SJSA1 (cell line): ENCODE data around the gene MRPL55. TPM values are rescaled to one million over a fixed set of nuclear protein-coding genes. Genes with fewer than 3 reads are reported as not detected.

Experiments used
- DNase-seq, 2 experiments: peaks; one replicate each; pipeline ENCODE4 v3.0.0-alpha.2; 2015 to 2020; ENCODE audit warnings: low spot score in 2 of 2, low read depth in 1 of 2
- H3K27ac ChIP-seq: fragments of 250-450 bp; sonication (Bioruptor Pico); 2 replicates; pipeline ENCODE4 v1.5.1; 2020; ENCODE audit warnings: mild to moderate bottlenecking, moderate library complexity
- H3K27me3 ChIP-seq: fragments of 250-450 bp; sonication (Bioruptor Pico); replicated peaks from 2 replicates; pipeline ENCODE4 v1.5.1; 2020; ENCODE audit warnings: mild to moderate bottlenecking, moderate library complexity
- H3K36me3 ChIP-seq: fragments of 250-450 bp; sonication (Bioruptor Pico); 2 replicates; pipeline ENCODE4 v1.5.1; 2020; ENCODE audit warnings: mild to moderate bottlenecking
- H3K4me1 ChIP-seq: fragments of 250-450 bp; sonication (Bioruptor Pico); replicated peaks from 2 replicates; pipeline ENCODE4 v1.6.1; 2021; ENCODE audit warnings: mild to moderate bottlenecking
- H3K4me3 ChIP-seq: fragments of 250-450 bp; sonication (Bioruptor Pico); 2 replicates; pipeline ENCODE4 v1.5.1; 2020; ENCODE audit warnings: mild to moderate bottlenecking
- H3K9me3 ChIP-seq: fragments of 250-450 bp; sonication (Bioruptor Pico); replicated peaks from 2 replicates; pipeline ENCODE4 v1.5.1; 2020; ENCODE audit warnings: mild to moderate bottlenecking
- total RNA-seq: library from RNA; depleted of rRNA; stranded (reverse); fragments of >200 nt; shearing (Covaris generic); gene quantifications from 2 replicates; pipeline ENCODE4 v1.2.3, GENCODE V29; 2014; rRNA removed

The MRPL55 gene
- 93.4 and 101 TPM in 2 replicates for total RNA-seq

DNA sequence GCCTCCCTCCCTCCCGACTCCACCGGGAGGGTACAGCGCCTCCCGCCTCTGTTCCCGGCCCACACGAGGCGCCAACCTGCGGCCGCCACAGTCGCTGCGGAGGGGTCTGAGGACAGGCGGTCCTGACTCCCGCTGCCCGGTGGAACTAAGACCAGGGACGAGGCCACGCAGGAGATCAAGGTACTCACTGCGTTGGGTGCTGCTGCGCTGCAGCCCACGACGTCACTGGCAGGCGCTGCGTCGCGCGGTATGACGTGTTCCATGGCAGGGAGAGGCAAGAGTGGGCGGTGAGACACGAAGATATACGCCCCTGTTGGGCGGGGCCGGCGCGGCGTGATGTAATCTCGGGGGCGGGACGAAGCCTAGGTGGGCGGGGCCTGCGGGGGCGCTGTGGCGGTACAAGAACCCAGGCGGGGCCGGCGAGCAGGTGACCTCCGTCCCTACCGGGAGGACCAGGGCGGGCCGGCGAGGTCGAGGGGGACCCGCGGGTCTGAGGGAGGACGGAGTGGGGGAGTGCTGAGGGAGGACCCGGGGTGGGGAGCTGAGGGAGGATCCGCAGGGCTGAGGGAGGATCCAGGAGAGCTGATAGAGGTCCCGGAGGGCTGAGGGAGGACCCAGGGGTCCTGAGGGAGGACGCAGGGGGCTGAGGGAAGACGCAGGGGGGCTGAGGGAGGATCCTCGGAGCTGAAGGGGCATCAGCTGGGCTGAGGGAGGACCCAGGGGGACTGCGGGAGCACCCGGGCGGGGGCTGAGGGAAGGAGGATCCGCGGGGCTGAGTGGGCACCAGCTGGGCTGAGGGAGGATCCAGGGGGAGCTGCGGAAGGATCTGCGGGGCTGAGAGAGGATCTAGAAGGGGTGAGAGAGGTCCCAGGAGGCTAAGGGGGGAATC, at the start of gene MRPL55:
Gene MRPL55 (minus strand): TSS at position 227 of the 889 bp plus-strand sequence. CDS start 1,039 bp downstream, outside the sequence.
- H3K36me3 ChIP-seq: peaks cover 21% of the 10 kb centered on the region
- peak within 1 kb of the TSS; percentile 50 for H3K27ac ChIP-seq
- H3K4me3 ChIP-seq: peak within 1 kb of the TSS; percentile 72
- peaks cover 11% of the 10 kb centered on the region for H3K4me1 ChIP-seq
- no peaks in the 10 kb centered on the region for H3K27me3 ChIP-seq
- no peaks in the 10 kb centered on the region for H3K9me3 ChIP-seq
- peak; percentile 84 to 96 for DNase-seq

DNA sequence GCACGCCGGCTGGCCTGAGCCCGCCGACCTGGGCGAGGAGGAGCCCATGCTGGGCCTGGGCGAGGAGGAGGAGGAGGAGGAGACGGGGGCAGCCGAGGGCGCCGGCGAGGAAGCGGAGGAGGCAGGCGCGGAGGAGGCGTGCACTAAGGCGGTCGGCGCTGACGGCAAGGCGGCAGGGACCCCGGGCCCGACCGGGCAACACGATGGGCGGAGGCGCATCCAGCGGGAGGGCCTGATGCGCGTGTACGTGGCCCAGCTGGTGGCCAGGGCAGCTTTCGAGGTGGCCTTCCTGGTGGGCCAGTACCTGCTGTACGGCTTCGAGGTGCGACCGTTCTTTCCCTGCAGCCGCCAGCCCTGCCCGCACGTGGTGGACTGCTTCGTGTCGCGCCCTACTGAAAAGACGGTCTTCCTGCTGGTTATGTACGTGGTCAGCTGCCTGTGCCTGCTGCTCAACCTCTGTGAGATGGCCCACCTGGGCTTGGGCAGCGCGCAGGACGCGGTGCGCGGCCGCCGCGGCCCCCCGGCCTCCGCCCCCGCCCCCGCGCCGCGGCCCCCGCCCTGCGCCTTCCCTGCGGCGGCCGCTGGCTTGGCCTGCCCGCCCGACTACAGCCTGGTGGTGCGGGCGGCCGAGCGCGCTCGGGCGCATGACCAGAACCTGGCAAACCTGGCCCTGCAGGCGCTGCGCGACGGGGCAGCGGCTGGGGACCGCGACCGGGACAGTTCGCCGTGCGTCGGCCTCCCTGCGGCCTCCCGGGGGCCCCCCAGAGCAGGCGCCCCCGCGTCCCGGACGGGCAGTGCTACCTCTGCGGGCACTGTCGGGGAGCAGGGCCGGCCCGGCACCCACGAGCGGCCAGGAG, 49.3 kb upstream of the MRPL55 start:
- no peaks in the 10 kb centered on the region for H3K27me3 ChIP-seq
- H3K4me1 ChIP-seq: no peaks in the 10 kb centered on the region
- H3K36me3 ChIP-seq: no peaks in the 10 kb centered on the region
- H3K4me3 ChIP-seq: no peak overlapping the region
- no peaks in the 10 kb centered on the region for H3K9me3 ChIP-seq
- H3K27ac ChIP-seq: no peak overlapping the region
- DNase-seq: no peak

DNA sequence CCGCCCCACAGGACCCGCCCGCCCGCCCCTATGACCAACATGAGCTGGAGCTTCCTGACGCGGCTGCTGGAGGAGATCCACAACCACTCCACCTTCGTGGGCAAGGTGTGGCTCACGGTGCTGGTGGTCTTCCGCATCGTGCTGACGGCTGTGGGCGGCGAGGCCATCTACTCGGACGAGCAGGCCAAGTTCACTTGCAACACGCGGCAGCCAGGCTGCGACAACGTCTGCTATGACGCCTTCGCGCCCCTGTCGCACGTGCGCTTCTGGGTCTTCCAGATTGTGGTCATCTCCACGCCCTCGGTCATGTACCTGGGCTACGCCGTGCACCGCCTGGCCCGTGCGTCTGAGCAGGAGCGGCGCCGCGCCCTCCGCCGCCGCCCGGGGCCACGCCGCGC, 48.6 kb upstream of the MRPL55 start:
- Histone ChIP-seq H3K27ac (no peak overlapping the region), H3K9me3 (no peaks in the 10 kb centered on the region), H3K27me3 (no peaks in the 10 kb centered on the region), H3K36me3 (no peaks in the 10 kb centered on the region), H3K4me3 (no peak overlapping the region), H3K4me1 (no peaks in the 10 kb centered on the region)
- DNase-seq: no peak

DNA sequence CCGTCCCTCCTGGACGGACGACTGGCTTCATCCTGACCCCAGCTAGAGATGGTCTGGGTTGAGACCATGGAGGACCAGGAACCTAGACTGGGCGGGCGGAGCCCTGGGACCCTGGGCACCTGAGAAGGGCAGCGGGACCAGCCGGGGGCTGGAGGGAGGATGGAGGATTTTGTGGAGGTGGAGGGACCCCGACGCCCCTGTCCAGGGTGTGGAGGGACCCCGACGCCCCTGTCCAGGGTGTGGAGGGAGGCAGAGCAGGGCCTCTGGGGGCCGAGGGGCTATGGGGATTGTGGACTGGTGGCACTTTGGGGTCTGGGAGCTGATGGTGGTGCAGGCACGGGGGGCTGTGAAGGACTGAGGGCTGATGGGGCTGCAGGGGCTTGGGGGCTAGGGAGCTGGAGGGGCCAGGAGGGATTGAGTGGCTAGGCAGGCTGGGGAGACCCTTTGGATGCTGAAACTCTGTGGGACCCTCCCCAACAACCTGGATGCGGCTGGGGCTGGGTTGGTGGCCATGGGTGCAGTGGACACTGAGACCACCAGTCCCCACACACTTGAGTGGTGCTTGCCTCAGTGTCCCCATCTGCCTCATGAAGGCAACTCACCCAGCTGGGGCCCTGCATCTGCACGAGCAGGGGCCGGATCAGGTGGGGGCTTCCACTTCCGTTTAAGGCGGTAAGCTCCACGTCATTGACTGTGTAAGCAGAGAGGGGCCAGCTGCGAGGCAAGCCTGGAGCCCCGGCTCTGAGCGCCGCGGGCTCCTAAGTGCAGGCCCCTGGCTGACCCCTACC, 48.0 kb upstream of the MRPL55 start:
- Histone ChIP-seq H3K27ac (no peak overlapping the region), H3K4me1 (no peaks in the 10 kb centered on the region), H3K9me3 (no peaks in the 10 kb centered on the region), H3K27me3 (no peaks in the 10 kb centered on the region), H3K4me3 (no peak overlapping the region), H3K36me3 (no peaks in the 10 kb centered on the region)
- DNase-seq: no peak

DNA sequence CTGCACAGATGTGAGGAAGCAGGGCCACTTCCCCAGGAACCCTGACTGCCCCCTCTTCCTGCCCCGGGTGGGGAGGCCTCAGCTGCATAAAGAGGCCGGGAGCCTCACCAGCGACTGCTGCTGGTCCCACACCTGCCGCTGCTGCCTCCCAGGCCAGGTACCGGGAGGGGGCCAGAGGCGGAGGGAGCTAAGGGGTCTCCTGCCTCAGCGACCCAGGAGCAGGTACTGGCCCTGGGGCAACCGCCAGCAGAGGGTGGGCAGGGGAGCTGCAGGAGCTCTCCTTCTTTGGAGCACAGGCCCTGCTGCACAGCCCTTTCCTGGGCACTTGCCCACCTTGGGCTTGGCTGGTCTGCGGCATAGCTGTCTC, 47.4 kb upstream of the MRPL55 start:
- H3K36me3 ChIP-seq: no peaks in the 10 kb centered on the region
- no peaks in the 10 kb centered on the region for H3K27me3 ChIP-seq
- no peak for DNase-seq
- H3K27ac ChIP-seq: no peak overlapping the region
- no peaks in the 10 kb centered on the region for H3K9me3 ChIP-seq
- no peaks in the 10 kb centered on the region for H3K4me1 ChIP-seq
- no peak overlapping the region for H3K4me3 ChIP-seq

DNA sequence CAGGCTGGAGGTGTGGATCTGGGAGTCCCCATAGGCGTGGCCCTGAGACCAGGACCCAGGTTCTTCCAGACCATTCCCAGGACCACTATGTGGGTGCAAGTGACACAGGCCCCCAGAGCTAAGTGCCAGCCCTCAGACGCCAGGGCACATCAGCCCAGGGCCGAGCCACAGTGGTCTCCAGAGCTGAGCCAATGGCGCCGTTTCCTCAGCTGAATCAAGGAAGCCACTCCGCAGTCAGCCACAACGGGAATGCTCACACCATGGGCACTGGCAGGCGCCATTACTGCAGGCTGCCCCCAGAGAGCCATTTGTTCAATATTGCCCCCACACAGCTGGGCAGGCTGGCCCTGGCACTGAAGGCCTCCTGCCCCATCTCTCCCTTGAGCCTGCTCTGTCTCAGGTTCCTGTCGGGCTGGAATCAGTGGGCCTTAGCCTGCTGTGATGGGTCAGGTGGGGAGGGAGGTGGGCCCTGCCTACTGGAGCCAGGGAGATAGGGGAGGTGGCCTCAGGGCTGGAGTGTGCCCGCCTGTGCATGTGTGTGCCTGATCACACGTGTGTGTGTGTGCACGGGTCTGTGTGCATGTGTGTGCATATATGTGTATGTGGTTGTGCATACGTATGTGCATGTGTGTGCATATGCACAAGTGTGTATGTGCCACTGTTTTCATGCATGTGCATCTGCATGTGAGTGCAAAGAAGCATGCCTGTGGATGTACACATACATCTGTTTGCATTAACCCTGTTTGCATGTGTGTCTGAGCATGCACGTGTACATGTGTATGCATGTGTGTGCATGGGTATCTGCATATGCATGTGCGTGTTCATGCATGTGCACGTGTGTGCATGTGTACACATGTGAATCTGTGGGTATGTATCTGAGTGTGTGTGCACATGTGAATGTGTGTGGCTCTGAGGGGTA, 46.8 kb upstream of the MRPL55 start:
- Histone ChIP-seq H3K4me1 (no peaks in the 10 kb centered on the region), H3K9me3 (no peaks in the 10 kb centered on the region), H3K27ac (no peak overlapping the region), H3K27me3 (no peaks in the 10 kb centered on the region), H3K36me3 (peaks cover 1% of the 10 kb centered on the region; the same call in 1 of the 2 replicates), H3K4me3 (no peak overlapping the region)
- no peak for DNase-seq

DNA sequence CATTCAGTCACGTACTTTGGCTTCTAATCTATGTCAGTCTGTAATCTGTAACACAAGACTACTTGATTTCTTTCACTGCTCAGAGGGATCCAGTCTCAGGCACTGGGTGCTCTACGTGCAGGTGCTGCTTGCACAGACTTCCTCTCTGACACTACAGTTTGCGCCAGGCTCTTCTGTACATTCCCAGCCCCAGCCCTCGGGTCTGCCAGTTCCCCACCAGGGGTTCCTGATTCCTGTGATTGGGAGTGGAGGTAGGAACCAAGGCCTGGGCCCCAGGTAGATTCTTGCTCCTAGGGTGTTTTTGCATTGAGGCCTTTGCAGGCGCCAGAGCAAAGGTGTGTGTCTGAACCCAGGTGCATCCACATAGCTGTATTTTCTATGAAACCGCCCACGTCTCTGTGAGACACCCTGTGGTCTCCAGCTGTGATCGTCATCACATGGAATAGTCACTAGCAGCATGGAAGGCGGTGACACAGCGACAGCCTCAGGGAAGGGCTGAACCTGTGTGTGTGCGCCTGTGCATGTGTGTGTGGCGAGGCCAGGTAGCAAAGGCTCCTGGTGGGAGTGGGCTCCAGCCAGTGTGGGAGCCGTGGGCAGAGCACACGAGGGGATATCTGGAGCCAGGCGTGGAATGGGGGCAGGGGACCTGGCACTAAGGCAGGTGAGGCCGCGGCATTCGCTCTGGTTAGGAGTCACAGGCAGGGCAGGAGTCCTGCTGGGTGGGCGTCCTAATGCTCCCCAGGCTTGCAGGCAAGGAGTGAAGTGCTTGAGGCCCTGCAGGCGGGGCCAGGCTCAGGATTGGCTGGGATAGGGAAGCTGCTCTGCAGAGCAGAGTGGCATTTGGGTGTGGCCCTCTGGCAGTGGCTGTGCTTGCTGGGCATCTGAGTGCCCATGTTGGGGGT, 45.8 kb upstream of the MRPL55 start:
- Histone ChIP-seq H3K36me3 (peaks cover 9% of the 10 kb centered on the region), H3K4me3 (no peak overlapping the region), H3K27me3 (no peaks in the 10 kb centered on the region), H3K4me1 (no peaks in the 10 kb centered on the region), H3K9me3 (no peaks in the 10 kb centered on the region), H3K27ac (no peak overlapping the region)
- DNase-seq: no peak

DNA sequence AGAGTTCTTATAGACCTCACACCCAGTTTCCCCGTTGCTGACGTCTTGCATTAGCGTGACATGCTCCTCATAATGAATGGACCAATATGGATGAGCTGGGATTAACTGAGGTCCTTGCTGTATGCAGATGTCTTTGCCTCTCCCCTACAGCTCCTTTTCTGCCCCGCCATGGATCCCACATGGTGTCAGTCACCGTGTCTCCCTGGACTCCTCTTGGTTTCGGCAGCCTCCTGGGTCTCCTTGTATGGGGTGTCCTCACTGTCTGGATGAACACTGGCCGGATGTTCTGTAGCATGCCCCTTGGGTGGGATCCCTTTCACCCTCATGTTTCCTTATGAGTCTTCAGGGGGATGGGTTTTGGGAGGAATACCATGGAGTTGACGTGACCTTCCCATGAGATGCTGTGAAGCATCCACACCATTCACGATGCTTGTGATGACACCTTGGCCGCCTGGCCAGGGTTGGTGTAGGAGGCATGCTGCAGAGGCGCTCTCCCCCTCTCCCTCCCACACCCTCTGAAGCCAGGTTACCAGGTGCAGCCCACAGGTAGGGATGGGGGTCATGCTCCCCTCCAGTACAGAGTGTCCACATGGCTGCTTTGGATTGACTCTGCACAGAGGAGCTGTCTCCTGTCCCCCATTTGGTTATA, 45.0 kb upstream of the MRPL55 start:
- Histone ChIP-seq H3K4me1 (no peaks in the 10 kb centered on the region), H3K27ac (no peak overlapping the region), H3K27me3 (no peaks in the 10 kb centered on the region), H3K36me3 (peaks cover 15% of the 10 kb centered on the region), H3K9me3 (no peaks in the 10 kb centered on the region), H3K4me3 (no peak overlapping the region)
- DNase-seq: no peak

DNA sequence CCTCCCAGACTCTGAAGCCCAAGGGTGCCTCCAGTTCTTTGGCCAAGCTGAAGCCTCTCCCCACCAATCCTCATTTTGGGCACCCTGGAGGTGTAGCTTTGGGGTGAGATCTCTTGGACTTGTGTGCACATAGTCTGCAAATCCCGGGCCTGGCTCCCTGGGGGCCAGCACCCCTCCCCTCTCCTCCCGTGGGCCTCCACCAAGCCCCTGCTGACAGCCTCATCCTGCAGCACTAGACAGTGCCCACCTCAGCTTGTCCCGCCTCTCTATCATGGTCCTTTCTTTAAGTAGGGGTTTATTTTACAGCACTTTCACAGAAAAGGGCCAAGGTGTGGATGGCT, 43.8 kb upstream of the MRPL55 start:
- H3K4me1 ChIP-seq: no peaks in the 10 kb centered on the region

DNA sequence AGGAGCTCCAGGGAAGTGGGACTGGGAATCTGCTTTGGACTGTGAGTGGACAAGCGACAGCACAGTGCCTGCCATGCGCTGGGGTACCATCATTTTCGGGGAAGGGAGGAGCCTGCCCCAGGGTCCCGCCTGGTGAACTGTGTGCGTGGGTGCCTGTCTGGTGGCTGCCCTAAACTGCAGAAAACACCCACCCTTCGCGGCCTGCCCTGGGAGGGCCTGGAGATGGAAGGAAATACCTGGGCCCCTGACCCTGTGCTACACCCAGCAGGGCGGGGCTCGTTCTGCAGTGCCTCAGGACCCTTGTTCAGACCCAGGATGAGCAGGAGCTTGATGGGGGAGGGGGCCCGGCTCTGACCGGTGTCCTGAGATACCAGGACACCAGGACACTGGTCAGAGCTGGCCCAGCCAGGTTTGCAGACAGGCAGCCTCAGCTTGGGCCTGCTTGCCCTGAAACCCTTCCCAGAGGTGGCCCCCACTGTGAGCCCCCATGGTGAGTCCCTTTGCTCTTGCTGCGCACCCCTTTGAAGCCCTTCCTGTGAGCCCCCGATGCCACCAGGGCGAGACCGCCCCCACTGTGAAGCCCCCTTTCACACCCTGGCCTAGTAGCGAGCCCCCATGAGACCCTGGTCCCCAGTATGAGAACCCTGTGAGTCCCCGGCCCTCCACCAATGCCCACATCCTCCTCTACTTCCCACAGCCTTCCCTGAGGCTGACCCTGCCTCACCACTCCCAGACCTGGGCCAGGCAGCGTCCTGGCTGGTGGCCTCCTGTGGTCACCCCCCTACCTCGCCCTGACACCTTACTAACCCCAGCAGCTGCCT, 43.2 kb upstream of the MRPL55 start:
- Histone ChIP-seq H3K27ac (no peak overlapping the region), H3K4me3 (no peak overlapping the region), H3K9me3 (no peaks in the 10 kb centered on the region), H3K27me3 (no peaks in the 10 kb centered on the region), H3K4me1 (no peaks in the 10 kb centered on the region), H3K36me3 (peaks cover 33% of the 10 kb centered on the region)
- DNase-seq: no peak

More for the DNA sequence above, 43.8 kb upstream of the MRPL55 start:
- Histone ChIP-seq H3K36me3 (peaks cover 28% of the 10 kb centered on the region), H3K4me3 (no peak overlapping the region), H3K27ac (no peak overlapping the region), H3K9me3 (no peaks in the 10 kb centered on the region), H3K27me3 (no peaks in the 10 kb centered on the region)
- no peak for DNase-seq
